ENCODE data around the gene EEF1AKMT2.

DNA sequence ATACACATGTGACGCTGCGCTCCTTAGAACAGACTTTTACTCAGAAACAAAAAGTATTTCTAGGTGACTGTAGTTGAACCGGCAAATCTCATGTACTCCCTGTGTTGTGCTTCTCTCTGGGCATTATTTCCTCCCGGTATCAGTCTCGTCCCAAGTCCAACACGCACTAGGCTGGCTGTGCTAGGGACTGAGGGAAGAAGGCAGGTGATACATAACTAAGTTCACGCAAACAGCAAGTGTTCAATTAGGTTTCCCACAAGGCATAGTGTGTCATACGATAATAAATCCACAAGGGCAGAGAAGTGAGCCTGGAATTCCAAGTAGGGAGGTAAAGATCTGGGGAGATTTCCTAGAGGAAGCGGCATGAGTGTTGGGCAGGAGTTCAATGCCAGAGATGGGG is 67.9 kb downstream of the EEF1AKMT2 start:
- no peak for TF ChIP-seq CEBPB (tag; IDR thresholded peaks at IDR 0.05)
- TF ChIP-seq BRD4 (IDR thresholded peaks at IDR 0.05), result no peak
- TF ChIP-seq, protein P1, sequence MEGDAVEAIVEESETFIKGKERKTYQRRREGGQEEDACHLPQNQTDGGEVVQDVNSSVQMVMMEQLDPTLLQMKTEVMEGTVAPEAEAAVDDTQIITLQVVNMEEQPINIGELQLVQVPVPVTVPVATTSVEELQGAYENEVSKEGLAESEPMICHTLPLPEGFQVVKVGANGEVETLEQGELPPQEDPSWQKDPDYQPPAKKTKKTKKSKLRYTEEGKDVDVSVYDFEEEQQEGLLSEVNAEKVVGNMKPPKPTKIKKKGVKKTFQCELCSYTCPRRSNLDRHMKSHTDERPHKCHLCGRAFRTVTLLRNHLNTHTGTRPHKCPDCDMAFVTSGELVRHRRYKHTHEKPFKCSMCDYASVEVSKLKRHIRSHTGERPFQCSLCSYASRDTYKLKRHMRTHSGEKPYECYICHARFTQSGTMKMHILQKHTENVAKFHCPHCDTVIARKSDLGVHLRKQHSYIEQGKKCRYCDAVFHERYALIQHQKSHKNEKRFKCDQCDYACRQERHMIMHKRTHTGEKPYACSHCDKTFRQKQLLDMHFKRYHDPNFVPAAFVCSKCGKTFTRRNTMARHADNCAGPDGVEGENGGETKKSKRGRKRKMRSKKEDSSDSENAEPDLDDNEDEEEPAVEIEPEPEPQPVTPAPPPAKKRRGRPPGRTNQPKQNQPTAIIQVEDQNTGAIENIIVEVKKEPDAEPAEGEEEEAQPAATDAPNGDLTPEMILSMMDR (IDR thresholded peaks at IDR 0.05 in 2 of 3, conservative IDR thresholded peaks at IDR 0.05 in 1 of 3; ENCODE audit: insufficient read depth in 2 of 3, low read depth in 1 of 3, low read length in 3 of 3), result no peak
- TF ChIP-seq, protein P2, sequence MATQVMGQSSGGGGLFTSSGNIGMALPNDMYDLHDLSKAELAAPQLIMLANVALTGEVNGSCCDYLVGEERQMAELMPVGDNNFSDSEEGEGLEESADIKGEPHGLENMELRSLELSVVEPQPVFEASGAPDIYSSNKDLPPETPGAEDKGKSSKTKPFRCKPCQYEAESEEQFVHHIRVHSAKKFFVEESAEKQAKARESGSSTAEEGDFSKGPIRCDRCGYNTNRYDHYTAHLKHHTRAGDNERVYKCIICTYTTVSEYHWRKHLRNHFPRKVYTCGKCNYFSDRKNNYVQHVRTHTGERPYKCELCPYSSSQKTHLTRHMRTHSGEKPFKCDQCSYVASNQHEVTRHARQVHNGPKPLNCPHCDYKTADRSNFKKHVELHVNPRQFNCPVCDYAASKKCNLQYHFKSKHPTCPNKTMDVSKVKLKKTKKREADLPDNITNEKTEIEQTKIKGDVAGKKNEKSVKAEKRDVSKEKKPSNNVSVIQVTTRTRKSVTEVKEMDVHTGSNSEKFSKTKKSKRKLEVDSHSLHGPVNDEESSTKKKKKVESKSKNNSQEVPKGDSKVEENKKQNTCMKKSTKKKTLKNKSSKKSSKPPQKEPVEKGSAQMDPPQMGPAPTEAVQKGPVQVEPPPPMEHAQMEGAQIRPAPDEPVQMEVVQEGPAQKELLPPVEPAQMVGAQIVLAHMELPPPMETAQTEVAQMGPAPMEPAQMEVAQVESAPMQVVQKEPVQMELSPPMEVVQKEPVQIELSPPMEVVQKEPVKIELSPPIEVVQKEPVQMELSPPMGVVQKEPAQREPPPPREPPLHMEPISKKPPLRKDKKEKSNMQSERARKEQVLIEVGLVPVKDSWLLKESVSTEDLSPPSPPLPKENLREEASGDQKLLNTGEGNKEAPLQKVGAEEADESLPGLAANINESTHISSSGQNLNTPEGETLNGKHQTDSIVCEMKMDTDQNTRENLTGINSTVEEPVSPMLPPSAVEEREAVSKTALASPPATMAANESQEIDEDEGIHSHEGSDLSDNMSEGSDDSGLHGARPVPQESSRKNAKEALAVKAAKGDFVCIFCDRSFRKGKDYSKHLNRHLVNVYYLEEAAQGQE (IDR thresholded peaks at IDR 0.05; ENCODE audit: borderline replicate concordance), result no peak
- TF ChIP-seq, protein P2 (CRISPR knock-in tag; IDR thresholded peaks at IDR 0.05; ENCODE audit: low read depth), result no peak
